DND-41 (cell line): ENCODE measurements around the gene SFRP5.

Source experiments
- CTCF ChIP-seq: IDR thresholded peaks from 2 replicates; pipeline ENCODE4 v1.5.1; 2012; ENCODE audit warnings: borderline replicate concordance, low read length, moderate library complexity, mild to moderate bottlenecking; ENCODE audit not compliant: poor library complexity, severe bottlenecking; ENCODE audit errors: extremely low read depth
- EZH2 ChIP-seq: IDR thresholded peaks from 3 replicates; pipeline ENCODE4 v1.6.1; 2012; ENCODE audit warnings: borderline replicate concordance, low read depth, mild to moderate bottlenecking, moderate library complexity, low read length, inconsistent platforms; ENCODE audit not compliant: severe bottlenecking

- TF ChIP-seq CTCF, result no peak
- TF ChIP-seq EZH2, result no peak
These were observed 39.8 kb downstream of the SFRP5 start for GRCh38 chr10:97732052-97732359.
